GM19239 (cell line): ENCODE measurements around the gene PRAMEF4.
A peak's percentile ranks its signal among the peaks of the same experiment; 100 is the strongest.
"Not testable (repeated sequence)": the region's sequence is repeated elsewhere in the genome, so short reads cannot be mapped to it uniquely, and the experiment has no call there.

Source experiments
- DNase-seq: peaks from one replicate; pipeline ENCODE4 v3.0.0; 2011; ENCODE audit warnings: low spot score; ENCODE audit not compliant: insufficient read length
- FAIRE-seq: peaks from 2 replicates; lab custom pipeline; 2011; peaks lifted over from hg19 to GRCh38; lab: Jason Lieb, UNC

PRAMEF4 gene

DNA sequence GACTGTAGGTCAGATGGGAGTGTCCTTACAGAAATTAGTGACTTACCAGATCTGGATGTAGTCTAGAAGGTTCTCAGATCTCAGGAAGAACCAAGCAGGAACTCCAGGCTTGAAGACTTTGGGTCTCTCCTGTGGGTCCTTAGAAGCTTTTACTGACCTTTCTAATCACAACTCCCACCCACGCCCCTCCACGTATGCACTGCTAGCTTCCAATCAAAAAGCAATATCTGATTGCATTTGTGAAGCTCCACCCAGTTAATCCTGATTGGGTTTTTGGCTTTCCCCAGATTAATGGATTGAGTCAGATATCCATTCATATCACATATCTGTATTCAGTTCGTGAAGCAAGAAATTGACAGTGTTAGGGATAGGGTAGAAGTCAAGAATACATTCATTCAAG, at the start of gene PRAMEF4:
Gene PRAMEF4 (minus strand): TSS at position 101 of the 400 bp plus-strand sequence. CDS start 2,807 bp downstream, outside the sequence.
- not testable (repeated sequence) for DNase-seq, FAIRE-seq

DNA sequence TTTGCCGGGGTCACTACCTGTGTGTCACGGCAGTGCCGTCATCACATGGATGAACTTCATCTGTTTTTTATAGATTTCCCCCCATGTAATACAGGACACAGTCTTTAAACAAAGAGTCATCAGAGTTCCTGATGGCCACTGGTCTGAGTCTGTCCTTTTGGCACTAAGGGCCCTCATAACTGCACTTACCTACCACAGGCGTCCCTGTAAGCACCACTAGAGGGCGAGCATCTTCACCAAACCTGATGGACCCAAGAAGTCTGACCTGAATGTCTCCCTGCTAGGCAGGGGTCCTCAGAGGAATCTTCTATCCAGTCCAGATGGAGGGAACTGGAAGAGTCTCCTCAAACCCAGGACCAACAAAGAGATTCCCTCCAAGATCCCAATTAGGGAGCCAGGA, 38.4 kb upstream of the PRAMEF4 start:
- not testable (repeated sequence) for DNase-seq
- peak; percentile 53 for FAIRE-seq

DNA sequence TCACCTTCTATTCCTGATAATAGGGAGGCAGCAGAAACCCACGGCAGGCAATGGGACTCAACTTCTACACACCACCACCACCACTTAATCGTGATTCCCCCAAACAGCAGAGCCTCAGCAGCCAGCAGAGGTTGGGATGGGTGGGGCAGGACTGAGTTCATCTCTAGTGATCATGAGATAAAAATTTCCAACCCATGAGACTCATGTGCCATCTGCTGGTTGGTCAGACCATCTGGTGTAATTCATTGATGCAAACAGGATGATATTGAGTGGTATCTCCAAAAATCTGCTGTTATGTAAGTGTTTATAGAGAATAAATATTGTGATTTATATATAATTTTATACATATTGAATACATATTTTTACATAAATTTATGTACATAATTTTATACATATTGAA, 35.7 kb upstream of the PRAMEF4 start:
- FAIRE-seq, DNase-seq: not testable (repeated sequence)

DNA sequence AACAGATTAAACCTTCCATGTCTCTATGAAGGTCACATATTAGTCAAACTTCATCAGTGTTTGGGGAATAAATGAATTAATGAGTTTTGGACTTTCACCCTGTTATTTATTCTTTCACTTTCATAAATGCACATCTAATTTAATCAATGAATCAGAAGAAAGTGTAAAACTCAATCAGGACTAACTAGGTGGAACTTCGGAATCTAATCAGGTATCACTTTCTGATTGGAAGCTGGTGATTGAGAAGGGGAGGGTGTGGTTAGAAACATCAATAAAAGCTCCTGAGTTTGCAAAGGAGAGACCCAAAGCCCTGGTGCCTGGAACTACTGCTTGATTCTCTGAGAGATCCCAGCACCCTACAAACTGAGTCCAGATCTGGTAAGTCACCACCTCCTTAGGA, 30.3 kb upstream of the PRAMEF4 start, which contains the start of gene PRAMEF7:
Gene PRAMEF7 (plus strand): TSS at position 301 of the 400 bp plus-strand sequence. CDS start 1,083 bp downstream, outside the sequence.
- FAIRE-seq, DNase-seq: not testable (repeated sequence)

DNA sequence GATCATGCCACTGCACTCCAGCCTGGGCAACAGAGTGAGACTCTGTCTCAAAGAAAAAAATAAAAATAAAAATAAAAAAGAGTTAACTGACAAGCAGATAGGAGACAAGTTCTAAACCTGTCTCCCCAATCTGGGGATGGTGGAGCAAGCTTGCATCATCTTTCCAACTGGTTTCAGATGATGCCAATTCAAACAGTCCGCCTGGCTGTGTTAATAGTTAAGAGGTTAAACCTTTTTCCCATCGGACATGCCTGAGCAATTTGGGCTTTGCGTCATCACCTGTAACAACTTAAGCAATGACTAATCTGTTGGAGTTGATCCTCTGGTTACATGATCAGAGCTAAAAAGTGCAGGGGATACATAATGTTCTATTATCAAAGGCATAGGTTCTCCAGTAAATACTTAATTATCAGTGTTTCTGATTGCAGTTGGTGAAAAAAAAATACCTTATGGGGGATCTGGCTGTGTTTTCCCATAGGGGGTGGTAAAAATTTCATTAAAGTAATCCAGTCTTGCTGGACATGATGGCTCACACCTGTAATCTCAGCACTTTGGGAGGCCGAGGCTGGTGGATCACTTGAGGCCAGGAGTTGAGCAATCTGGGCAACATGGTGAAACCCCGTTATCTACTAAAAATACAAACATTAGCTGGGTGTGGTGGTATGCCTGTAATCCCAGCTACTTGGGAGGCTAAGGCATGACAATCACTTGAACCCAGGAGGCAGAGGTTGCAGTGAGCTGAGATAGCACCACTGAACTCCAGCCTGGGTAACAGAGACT, 18.0 kb upstream of the PRAMEF4 start:
- not testable (repeated sequence) for DNase-seq, FAIRE-seq

DNA sequence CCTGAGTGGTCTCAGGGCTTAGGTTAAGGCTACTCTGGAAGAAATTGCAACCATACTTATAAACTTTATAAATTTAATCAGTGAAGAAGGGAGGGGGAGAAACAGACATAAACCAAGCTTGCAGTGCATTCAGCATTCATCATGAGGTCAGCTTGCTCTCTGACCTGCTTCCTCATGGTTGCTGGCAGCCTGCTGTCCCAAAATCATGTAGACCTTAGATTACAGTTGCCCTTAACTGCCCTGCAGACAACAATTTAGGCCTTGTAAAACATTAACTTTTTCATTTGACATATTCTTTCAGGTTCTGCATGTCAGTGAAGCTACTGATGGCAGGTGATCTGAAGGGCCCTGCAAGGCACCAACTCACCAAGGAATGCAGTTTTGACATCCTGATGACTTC, 13.2 kb upstream of the PRAMEF4 start:
- DNase-seq, FAIRE-seq: not testable (repeated sequence)

DNA sequence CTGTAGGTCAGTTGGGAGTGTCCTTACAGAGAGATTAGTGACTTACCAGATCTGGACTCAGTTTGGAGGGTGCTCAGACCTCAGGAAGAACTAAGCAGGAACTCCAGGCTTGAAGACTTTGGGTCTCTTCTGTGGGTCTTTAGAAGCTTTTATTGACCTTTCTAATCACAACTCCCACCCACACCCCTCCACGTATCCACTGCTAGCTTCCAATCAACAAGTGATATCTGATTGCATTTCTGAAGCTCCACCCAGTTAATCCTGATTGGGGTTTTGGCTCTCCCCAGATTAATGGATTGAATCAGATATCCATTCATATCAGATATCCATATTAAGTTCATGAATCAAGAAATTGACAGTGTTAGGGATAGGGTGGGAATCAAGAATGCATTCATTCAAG, 12.2 kb upstream of the PRAMEF4 start, which contains the start of gene PRAMEF10:
Gene PRAMEF10 (minus strand): TSS at position 101 of the 400 bp plus-strand sequence. CDS start 2,423 bp downstream, outside the sequence.
- DNase-seq, FAIRE-seq: not testable (repeated sequence)

DNA sequence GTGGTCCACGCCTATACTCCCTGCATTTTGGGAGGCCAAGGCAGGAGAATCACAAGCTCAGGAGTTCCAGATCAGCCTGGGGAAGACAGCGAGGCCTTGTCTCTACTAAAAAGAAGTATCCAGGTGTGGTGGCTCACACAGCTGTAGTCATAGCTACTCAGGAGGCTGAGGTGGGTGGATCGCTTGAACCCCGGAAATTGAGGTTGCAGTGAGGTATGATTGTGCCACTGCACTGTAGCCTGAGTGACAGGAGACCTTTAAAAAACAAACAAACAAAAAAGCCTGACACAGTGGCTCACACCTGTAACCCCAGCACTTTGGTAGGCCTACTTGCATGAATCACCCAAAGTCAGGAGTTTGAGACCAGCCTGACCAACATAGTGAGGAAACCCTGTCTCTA, 7.5 kb downstream of the PRAMEF4 start:
- not testable (repeated sequence) for DNase-seq, FAIRE-seq

DNA sequence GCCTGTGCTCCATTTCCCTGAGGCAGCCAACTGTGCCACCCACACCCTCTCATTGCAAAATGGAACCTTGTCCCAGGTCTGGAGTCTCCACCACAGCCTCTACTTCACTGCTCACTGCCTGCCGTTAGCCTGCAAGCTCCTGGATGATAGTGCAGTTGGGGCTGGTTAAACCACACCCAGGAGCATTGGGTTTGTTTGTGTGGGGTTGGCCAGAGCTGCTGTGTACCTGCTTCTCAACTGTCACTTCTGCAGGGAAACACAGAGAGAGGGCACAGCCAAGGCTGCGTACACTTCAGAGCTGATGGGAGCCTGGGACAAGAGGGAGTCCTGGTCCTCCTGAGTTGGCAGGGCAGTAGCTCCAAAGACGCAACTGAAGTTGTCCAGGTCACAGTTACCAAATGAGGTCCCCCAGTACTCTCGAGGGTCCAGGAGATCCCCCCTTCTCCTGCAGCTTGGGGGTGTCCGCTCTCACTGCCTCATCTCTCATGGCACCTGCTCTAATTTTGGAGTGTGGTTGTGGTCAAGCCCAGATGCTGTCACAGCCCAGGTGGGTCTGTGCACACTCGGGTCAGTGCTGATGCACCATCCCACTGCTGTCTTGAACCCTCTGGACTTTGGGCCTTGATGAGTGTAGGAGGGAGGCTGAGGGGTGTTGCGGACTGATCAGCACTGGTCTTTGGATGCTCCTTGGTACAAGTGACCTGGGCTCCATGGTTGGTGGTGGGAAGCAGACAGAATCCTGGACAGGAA, 22.7 kb downstream of the PRAMEF4 start:
- not testable (repeated sequence) for FAIRE-seq, DNase-seq

DNA sequence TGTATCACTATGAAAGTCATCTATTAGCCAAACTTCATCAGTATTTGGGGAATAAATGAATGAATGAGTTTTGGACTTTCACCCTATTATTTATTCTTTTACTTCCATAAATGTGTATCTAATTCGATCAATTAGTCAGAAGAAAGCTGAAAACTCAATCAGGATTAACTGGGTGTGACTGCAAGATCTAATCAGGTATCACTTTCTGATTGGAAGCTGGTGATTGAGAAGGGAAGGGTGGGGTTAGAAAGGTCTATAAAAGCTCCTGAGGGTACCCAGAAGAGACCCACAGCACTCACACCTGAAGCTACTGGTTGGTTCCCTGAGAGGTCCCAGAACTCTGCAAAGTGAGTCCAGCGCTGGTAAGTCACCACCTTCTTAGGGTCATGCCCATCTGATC, 29.2 kb downstream of the PRAMEF4 start, which contains the start of gene PRAMEF2:
Gene PRAMEF2 (plus strand): TSS at position 301 of the 400 bp plus-strand sequence. CDS start 1,924 bp downstream, outside the sequence.
- not testable (repeated sequence) for FAIRE-seq, DNase-seq

DNA sequence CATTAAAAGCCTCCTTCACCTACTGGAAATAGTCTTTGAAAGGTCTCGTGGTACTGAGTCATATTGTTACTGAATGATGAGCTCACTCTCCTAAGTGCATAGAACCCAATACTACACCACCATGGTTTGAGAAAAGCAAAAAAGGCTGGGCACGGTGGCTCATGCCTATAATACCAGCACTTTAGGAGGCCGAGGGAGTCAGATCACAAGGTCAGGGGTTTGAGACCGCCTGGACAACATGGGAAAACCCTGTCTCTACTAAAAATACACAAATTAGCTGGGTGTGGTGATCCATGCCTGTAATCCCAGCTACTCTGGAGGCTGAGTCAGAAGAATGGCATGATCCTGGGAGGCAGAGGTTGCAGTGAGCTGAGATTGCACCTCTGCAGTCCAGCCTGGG, 34.2 kb downstream of the PRAMEF4 start:
- FAIRE-seq: no peak
- no peak for DNase-seq

DNA sequence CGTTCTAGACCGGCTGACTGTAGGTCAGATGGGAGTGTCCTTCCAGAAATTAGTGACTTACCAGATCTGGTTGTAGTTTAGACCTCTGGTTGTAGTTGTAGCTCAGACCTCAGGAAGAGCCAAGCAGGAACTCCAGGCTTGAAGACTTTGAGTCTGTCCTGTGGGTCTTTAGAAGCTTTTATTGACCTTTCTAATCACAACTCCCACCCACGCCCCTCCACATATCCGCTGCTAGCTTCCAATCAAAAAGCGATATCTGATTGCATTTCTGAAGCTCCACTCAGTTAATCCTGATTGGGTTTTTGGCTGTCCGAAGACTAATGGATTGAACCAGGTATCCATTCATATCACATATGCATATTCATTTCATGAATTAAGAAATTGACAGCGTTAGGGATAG, 37.4 kb downstream of the PRAMEF4 start, which contains the start of gene HNRNPCL1:
Gene HNRNPCL1 (minus strand): TSS at position 101 of the 400 bp plus-strand sequence. CDS start 431 bp downstream, outside the sequence.
- not testable (repeated sequence) for DNase-seq, FAIRE-seq

DNA sequence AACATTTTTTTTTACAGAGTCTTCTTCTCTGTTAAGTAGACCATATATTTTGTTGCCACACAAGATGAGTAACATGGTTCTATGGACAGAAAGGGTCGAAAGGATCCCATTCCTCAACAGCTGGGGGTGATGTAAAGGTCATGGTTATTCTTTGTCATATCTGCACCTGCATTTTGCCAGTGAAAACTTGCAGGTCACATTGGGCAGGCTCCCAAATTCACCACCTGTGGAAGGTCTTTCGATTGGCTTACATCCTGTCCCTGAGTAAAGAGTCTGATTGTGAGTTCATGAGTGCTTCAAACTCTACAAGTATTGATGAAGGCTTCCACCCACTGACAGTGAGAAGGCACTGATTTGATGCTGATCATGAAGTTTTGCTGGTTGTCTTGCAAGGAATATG, 52.8 kb downstream of the PRAMEF4 start:
- not testable (repeated sequence) for FAIRE-seq

DNA sequence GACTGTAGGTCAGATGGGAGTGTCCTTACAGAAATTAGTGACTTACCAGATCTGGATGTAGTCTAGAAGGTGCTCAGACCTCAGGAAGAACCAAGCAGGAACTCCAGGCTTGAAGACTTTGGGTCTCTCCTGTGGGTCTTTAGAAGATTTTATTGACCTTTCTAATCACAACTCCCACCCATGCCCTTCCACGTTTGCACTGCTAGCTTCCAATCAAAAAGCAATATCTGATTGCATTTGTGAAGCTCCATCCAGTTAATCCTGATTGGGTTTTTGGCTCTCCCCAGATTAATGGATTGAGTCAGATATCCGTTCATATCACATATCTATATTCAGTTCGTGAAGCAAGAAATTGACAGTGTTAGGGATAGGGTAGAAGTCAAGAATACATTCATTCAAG, 54.7 kb downstream of the PRAMEF4 start, which contains the start of gene PRAMEF11:
Gene PRAMEF11 (minus strand): TSS at position 101 of the 400 bp plus-strand sequence. CDS start 2,621 bp downstream, outside the sequence.
- not testable (repeated sequence) for FAIRE-seq, DNase-seq

More for the DNA sequence above, 52.8 kb downstream of the PRAMEF4 start:
- DNase-seq: not testable (repeated sequence)
